NCI-H524 treated with DMSO at 0.1 percent for 48 hours (cell line): ENCODE measurements around the gene SMARCE1.

Experiments used
- DNase-seq: peaks from one replicate; lab custom pipeline; 2025; lab: John Stamatoyannopoulos, UW

Gene SMARCE1

DNA sequence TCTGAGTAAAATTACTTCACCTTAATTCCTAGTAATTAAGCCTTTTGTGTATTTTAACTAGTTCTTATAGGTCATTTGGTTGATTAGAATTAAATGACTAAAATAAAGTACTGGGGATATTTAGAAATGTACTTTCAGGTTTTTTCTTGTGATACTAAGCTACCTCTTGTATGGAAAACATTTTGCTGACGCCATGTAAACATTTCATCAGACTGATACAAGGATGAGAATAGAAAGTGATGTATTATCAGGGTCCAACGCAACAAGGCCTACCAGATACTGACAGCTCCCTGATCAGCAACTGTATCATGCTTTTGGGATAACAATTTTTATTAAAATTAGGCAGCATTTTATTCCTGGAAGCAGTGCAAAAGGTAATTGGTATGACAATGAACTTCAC, 1.7 kb downstream of the SMARCE1 start:
- no peak for DNase-seq

DNA sequence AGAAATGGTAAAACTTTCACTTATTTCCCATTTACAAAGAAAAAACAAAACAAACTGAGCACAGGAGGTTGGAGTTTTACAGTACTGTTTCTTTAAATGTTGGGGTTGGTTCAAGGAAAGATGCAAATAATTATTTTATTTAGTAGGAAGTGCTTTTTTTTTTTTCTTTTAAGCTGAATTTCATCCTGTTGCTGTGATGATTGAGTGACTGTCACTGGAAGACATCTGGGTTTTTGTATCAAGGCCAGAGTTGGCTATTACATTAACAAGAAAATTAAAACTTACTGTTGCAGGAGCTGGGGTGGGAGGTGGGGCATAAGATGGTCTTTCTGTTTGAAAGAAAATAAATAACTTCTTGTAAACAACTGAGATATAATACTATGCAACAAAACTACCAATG, 2.3 kb downstream of the SMARCE1 start:
- DNase-seq = no peak

DNA sequence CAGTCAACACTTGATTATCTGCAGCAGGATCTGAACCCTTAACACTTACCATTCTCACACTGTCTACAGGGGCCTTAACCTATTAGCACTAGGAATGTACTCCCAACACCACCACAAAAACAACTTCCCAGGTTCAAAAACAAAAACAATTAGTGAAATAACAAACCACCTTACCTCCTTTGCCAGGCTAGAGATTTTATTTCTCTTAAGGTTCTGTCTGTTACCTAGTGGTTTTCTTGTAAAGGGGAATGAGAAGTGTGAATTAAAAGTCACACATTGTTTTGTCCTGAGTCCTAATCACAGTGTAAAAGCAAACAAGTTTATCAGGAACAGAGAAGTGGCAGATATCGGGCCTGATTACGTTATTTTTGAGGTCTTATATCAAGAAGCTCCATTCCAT, 9.7 kb downstream of the SMARCE1 start:
- no peak for DNase-seq

DNA sequence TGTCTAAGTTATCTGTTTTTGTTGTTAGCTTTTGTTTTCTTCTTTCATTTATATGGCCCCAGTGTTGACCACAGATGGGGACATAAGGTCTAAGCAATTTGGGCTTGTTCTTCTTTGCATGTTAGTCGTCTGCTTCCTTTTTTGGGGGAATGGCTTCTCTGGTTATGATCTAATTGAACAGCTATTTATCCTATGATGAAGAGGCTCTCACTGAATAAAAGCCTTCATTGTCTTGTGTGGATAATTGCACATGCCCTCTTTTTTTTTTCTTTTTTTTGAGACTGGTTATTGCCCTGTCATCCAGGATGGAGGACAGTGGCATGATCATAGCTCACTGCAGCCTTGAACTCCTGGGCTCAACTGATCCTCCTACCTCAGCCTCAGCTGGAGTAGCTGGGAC, 13.7 kb downstream of the SMARCE1 start:
- no peak for DNase-seq

DNA sequence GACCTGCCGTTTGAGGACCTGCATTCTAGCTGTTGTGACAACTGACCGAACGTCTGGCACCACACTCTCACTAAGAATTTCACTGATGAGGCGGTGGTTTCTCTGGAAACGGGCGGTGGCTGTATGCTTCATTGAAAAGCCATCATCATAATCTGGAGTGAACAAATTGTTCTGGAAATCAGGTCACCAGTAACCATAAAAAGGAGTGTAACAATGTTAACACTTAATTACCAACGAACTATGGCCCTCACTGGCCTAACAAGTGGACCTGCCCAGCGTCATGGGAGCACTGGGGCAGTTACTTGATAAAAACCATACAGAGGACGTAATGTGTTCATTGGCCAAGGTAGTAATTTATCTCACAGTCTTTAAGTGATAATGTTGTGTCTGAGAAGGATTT, 15.4 kb downstream of the SMARCE1 start:
- no peak for DNase-seq

DNA sequence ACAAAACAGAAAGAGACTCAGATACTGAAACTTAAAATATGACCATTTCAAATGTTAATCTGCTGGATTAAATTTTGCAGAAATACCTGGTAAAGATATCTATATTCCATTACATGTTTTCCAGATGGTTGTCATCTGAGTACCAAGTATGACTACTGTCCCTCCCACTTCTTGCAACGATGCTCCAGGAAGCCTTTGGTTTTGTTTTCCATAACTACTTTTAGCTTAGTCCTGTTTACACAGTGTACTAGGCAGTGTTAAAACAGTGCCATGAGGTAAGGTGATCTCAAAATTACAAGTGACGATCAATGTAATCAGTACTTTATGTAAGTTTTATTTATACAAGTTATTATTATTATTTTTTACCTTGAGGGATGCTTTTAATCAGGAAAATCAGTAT, 17.8 kb downstream of the SMARCE1 start:
- no peak for DNase-seq

DNA sequence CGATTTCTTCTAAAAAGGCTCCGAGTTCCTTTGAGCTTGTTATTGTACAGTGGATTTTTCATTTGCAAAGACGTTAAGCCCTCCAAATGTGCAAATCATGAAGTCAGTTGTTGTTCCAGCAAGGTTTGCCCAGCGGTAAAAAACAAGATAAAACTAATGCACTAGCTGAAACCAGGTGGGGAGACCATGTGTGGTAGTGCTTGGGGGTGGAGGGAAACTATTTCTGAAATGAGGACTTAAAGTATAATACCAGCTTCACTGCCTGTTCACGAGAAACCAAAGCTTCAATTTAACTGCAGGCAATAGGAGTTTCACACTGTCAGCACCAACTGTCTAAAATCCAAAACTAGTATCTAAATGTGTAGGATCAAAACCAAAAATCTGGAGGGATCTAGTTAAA, 22.3 kb downstream of the SMARCE1 start:
- no peak for DNase-seq

DNA sequence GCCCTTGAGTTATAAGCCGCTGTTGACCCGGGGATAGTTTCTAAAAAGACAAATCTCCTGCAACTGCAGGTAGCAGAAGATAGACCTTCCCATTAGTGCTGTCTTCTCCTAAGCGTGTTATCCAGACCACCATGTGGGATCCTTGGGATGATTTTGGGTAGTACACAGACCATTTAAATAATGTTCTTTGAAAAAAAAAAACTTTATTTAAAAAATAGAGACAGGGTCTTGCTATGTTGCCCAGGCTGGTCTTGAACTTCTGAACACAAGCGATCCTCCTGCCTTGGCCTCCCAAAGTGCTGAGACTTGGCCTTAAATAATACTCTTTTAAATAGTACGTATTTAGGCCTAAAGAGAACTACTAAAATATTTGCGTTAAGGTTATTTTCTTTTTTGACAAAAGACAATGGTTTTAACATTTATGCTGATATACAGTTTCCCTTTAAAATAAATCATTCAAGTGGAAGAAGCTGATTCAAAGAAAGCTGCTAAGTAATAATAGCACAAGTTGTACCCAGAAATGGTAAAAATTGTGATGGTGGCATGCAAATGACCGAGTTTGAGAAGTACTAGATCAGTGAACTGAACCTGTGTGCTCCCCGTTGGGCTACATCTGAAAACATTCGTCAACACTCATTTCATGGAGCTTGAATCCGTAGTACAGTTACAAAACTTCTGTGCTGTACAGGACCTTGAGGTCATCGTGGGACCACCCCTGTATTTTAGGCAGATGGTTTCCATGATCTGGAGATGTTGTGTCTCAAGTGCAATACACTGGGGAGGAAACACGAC, 24.0 kb downstream of the SMARCE1 start:
- no peak for DNase-seq

DNA sequence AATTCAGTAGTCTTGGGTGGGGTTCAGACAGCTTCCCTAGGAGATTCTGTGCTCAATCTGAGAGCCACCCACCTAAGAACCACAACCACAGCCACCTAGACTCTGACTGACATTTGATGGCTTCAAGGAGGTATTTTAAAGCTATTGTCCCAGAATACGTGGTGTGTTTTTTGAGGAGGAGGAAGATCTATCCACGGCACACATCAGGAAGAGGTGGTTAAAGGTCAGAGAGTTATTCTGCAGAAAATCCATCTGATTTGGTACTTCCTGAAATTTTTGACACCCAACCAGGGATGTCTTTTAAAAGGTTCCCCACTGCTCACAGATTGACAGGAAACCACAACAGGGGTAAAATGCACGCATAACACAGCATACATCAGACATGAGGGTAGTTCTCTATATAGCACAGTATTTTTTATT, 25.1 kb downstream of the SMARCE1 start:
- DNase-seq = no peak

DNA sequence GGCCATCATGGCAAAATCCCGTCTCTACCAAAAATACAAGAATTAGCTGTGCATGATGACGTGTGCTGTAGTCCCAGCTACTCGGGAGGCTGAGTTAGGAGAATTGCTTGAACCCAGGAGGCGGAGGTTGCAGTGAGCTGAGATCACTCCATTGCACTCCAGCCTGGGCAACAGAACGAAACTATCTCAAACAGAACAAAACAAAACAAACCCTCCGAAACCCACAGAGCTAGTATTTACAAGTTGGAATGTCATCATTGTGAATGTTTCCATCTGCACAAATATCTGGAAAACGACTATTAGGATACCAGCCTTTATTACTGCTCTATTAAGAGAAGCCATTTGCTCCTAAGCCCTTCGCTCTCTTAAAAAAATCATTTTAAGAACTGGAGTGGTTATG, 26.0 kb downstream of the SMARCE1 start:
- DNase-seq = no peak

DNA sequence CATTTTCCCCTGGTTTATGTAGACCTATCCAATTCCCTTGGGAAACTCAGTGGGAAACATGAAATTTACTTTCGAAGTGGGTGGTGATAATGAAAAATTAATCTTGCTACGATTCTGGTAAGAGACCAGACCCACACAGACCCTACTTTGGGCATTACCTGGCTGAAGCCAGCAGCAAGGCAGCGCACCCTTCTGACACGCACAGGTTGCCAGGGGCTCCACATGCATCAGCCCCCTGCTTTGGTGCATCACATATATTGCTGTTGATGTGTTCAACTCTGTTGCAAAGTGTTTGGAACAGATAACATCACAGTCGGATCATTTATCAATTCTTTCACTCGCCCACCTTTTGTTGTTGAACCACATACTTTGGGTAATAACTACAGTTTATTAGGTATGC, 26.6 kb downstream of the SMARCE1 start:
- DNase-seq = no peak

DNA sequence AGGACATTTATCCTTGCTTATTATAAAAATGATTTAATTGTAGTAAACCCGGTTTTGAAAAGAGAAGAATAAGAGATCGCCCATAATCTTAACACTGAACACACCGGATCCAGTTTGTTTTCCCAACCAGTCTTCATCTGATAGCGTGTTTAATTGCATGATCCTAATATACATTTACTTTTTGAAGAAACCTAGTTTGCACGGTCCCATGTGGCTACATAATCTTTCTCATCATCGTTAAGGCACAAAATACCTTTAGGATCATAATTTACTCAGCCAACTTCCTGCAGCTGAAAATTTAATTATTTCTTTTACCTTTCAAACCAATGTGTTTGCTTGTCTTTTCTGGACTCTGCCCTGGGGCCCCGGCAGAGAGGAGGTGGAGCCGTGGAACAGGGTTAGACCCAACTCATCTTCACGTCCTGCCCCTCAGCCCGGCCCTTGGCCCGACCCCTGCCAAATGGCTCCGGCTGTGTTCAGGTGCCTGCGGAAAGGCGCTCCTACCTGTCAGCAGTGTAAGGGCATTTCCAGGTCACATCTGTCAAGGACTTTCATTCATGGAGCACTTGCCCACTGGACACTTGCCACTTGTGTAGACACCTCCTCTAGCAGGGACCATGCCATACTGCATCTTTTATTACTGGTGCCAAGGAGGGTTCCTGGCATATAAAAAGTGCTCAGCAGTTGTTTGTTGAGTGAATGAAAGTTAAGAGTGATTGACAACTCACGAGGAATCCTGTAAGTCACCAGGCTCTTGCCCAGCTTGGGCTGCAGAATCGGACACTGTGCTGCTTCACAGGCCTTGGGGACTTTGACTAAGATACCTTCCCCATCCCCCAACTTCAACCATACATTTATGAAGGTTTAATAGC, 28.6 kb downstream of the SMARCE1 start:
- DNase-seq = no peak

DNA sequence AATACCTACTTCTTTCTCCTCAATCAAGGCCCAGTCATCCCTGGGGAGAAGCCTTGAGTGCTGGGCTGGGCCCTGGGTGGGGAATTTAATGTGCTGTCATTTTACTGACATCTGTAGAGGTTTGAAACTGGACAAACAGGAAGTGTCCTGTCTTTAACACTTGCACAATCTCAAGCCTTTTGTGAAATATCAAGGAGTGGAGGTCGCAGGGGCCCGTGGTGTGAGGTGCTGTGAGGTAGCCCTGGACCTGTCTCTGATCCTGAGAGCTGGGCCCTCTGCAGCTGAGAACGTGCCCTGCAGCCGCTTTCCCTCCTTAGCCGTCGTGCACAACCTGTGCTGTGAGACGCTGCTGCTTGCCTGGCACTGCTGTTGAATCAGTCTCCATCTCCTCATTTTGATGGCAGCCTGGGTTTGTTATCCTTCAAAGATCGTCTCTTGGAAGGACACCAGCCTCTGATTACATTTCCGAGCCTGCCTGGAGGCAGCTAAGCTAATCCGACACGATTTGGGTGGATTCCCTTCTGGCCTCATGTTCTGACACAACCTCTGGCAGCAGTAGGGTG, 29.9 kb downstream of the SMARCE1 start:
- DNase-seq = no peak

DNA sequence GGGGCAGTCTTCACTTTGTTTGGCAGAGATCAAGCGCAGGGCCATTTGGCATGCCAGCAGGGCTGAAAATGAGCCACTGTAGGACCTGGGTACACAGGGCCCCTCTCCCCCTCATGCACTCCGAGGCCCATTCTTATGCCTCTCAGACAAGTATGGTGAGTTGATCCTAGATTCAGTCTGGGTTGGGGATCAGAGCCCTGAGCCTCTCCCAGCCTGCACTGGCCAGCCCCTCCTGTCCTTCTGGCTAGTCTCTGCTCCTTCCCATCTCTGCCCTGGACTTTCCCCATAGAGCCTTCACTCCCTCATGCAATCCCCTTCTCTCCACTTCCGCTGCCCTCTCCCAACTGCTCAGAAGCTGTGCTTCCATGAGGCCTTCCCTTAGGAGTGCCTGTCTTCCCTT, 31.0 kb downstream of the SMARCE1 start:
- no peak for DNase-seq

DNA sequence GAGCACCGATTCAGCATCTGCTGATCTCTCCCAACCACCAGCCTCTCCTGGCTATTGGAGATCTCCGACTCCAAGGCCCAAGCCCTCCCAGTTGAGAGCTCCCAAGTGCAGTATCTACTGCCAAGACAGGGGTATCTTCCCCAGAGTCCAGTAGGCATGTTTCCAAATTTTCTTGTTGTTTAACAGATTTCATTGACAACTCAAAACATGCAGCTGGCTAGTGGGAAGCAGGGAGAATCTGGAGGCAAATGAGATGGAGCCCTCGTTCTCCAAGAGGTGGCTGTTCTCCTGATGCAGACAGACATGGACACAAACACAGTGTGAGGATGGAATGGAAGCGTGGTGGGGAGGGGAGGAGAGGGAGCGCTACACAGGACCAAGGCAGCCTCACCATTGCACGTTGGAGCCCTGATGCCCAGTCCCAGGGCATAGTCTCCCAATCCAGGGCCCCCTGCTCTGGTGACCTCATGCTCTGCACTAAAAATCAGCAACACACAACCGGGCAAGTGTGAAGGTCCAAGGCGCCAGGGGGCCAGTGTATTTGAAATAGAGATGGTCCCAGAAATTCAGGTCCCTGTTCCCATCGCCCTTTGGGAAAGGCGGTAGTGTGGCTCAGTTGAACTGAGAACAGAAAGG, 31.7 kb downstream of the SMARCE1 start:
- DNase-seq = no peak

DNA sequence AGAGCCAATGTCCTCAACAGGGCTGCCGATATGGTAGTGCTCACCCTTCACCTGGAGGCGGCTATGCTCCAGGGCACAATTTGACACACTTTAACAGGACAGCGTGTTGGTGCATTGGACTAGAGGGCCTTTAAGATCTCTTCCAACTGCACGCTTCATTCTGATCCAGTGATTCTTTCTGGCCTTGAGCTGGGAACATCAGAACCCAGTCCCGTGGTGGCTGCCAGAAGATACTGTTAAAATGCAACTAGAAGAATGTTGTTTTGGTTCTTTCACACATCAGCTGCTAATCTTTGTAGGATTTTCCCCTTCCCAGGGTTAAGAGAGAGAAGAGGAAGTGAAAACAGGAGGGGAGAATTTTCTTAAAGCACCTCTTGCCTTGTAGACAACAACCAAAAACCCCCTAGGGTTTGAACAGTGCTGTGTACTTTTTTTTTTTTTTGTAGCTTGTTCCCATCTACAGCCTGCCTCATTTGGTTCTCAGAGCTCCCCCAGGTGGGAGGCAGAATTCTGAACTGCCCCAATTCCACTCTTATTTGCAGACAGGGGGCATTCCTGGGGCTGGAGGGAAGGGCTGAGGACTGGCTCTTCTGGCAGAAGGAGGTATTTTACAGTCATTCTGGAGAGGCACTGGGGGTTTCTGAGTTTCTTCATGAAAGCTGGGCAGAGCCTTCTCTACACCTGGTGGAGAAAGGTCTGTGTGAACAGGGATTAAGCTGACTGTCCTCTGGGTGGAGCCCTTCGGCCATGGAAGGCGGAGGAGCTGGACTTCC, 32.4 kb downstream of the SMARCE1 start:
- DNase-seq = no peak

DNA sequence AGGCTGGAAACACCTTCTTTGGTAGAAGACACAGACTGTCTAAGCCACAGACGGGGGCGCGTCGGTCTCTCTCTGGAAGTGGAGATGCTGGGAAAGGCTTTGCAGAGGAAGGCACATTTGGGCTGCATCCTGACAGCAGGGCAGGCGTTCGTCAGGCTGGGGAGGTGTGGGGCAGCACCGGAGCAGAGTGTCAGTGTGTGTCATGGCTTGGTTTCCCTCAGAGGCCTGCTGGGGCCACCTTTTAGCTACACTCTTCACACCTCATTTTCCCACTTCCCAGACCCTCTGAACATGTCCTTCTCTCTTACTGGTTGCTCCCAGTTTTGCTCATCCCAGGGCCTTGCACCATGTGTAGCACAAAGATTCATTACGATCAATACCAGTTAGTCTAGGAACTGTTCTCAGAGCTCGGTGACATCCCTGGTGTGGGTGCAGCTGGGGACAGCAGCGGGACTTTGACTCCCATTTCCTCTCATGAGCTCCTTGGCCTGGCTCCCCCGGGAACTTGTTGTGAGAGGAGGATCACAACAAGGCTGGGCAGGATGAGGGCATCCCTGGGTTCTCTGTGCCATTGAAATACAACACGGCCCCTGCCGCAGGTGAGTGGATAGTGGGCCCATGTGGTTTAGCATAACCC, 33.1 kb downstream of the SMARCE1 start:
- no peak for DNase-seq

DNA sequence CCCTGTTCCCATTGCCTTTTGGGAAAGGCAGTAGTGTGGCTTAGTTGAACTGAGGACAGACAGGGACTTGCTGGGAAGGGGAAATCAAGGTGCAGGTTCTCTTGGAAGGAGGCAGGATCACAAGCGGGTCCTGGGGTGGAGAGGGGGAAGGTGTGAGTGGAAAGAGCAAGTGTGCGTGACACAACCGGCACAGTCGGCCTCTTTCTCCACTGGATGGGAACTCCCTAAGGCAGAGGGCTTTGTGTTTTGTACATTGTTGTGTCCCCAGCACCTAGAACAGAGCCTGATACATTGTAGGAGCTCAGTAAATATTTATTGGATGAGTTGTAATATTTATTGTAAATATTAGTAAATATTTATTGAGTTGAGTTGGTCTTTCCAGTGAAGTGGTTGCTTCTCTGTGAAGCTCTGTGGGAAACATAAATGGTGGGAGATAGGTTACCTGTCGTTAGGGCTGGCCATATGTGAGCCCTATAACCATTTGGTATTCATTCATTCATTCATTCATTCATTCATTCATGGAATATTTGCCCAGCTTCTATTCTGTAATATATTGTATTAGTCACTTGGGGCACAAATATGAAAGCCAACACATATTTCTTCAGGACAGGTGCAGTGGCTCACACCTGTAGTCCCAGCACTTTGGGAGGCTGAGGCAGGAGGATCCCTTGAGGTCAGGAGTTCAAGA, 34.0 kb downstream of the SMARCE1 start:
- DNase-seq = no peak

DNA sequence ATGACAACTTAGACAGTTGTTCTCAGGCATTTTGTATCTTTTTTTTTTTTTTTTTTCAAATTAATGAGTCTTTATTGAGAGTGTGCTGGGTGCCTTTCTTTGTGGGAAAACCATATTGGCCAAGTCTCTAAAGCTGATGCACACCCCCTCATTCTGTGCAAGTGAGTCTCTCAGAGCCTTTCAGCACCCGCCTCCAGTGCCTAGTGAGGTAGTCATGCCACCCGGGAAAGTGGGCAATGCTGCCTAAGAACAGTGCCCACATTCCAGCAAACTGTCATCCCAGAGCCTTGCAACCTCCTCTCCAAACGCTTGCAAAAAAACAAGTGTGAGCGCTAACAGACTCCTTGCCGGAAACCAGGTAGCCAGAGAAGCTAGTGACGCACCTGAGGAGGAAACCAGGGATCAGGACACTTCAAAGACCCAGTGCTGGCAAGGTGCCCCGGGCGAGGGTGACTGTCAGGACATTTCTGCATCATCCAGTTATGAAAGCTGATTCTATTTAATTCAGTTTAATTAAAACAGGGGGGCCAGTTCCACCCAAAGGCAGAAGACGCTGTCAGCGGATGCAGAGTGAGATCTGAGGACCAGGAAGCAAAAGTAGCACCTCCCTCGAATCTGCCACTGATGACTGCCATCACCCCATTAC, 34.9 kb downstream of the SMARCE1 start:
- no peak for DNase-seq

DNA sequence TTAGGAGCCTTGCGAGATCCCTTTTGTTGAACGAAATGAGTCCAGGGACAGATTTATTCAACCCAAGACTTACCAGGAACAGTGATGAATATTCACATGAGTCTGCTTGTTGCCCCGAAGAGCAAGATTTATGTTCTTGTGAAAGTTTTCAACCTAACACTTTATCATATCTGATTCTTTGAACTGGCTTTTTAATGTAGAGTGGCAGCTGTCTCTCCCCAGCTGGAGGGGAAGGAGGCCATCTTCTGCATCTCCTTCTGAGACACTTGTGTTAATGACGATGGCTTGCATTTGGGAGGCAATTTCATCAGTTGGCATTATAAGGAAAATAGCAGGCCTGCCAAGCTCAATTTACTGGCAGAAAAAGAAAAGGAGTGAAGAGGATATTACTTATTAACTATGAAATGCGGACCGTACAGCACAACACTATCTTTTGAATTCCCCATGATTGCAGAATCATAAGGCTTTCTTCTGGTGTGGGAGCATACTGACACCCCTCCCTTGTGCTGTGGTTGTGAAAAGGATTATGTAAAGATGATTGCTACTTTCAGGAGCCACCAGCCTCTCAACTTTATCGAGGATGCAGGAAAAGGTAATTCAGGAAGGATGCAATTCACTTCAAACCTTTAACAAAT, 35.7 kb downstream of the SMARCE1 start:
- DNase-seq = no peak
